IgD-negative memory B cell (primary cell): ENCODE data around the gene CSTF3. TPM values are rescaled to one million over a fixed set of nuclear protein-coding genes. Genes with fewer than 3 reads are reported as not detected.

Experiments used
- H3K27ac Mint-ChIP-seq, 3 donors: one replicate each; pipeline ENCODE4 v1.8.0; 2020 to 2022; ENCODE audit warnings: mild to moderate bottlenecking in 3 of 3, mixed read lengths in 3 of 3, moderate library complexity in 1 of 3
- H3K27me3 Mint-ChIP-seq: one replicate; pipeline ENCODE4 v1.8.0; 2021; ENCODE audit warnings: mixed read lengths
- H3K36me3 Mint-ChIP-seq: one replicate; pipeline ENCODE4 v1.8.0; 2020; ENCODE audit warnings: mild to moderate bottlenecking, mixed read lengths
- H3K4me1 Mint-ChIP-seq, 3 donors: one replicate each; pipeline ENCODE4 v1.8.0; 2020 to 2022; ENCODE audit warnings: mixed read lengths in 3 of 3, mild to moderate bottlenecking in 1 of 3
- H3K4me3 Mint-ChIP-seq, 4 donors: one replicate each; pipeline ENCODE4 v1.8.0; 2020 to 2022; ENCODE audit warnings: mild to moderate bottlenecking in 4 of 4, mixed read lengths in 4 of 4, moderate library complexity in 3 of 4
- H3K9me3 Mint-ChIP-seq, 3 donors: one replicate each; pipeline ENCODE4 v1.8.0; 2020 to 2021; ENCODE audit warnings: mixed read lengths in 3 of 3, mild to moderate bottlenecking in 1 of 3
- polyA plus RNA-seq: library from polyadenylated mRNA; unstranded; fragments of 300-500 nt; fragmentation: Illumina TruSeq; gene quantifications from one replicate; pipeline ENCODE4 v1.2.3, GENCODE V29; 2021

The CSTF3 gene
- polyA plus RNA-seq, 1 donor from 2014 or later, result 10.9 TPM

GRCh38 chr11:33083918-33084317 lies 77.4 kb downstream of the CSTF3 start:
- no peak overlapping the region for H3K27ac Mint-ChIP-seq
- H3K27me3 Mint-ChIP-seq, result no peaks in the 10 kb centered on the region
- H3K4me1 Mint-ChIP-seq, result no peaks in the 10 kb centered on the region
- peaks cover 5% of the 10 kb centered on the region for H3K36me3 Mint-ChIP-seq
- no peak overlapping the region for H3K4me3 Mint-ChIP-seq
- H3K9me3 Mint-ChIP-seq, result no peaks in the 10 kb centered on the region

DNA sequence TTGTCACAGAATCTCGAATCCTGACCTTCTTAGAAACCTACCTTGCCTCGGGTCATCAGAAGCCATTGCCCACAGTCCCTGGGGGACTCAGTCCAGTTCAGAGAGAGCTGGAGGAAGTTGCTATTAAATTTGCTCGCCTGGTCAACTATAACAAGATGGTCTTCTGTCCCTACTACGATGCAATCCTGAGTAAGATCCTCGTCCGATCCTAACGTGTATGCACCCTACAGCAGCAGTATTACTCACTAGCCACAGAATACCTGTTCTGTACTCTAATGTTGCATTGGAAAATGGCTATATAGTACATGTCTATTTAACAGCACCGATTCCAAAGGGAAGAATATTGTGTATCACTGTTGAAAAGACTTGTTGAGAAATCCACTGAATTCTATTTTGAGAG lies 88.8 kb downstream of the CSTF3 start:
- Mint-ChIP-seq H3K27ac (no peak overlapping the region), H3K36me3 (peaks cover 25% of the 10 kb centered on the region)

GRCh38 chr11:33068611-33069340 lies 92.5 kb downstream of the CSTF3 start:
- Mint-ChIP-seq H3K27ac (no peak overlapping the region), H3K4me1 (peaks cover 7 to 13% (median 7%) of the 10 kb centered on the region in 3 donors), H3K9me3 (no peaks in the 10 kb centered on the region), H3K36me3 (peaks cover 16% of the 10 kb centered on the region), H3K4me3 (no peak overlapping the region), H3K27me3 (no peaks in the 10 kb centered on the region)

More for the DNA sequence above, 88.8 kb downstream of the CSTF3 start:
- Mint-ChIP-seq H3K4me1 (no peaks in the 10 kb centered on the region), H3K4me3 (no peak overlapping the region), H3K9me3 (no peaks in the 10 kb centered on the region), H3K27me3 (no peaks in the 10 kb centered on the region)

DNA sequence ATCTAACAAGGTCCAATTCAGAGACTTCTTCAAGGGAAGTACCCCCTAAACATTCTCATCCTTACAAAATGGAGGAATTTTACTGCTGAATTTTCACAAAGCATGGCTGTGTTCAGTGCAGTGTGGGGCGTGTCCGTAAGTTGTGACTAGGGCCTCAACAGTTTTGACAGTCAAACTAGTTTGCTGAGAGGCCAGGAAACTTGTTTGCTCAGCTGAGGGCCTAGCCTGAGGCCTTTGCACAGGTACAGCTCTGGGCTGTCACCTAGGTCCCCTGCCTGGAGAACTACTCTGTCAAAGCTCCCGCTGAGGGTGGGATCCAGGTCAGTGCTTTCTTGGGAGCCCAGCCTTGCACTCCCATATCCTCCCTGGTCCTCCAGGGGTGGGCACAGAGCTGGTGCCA lies 94.0 kb downstream of the CSTF3 start:
- peaks cover 10% of the 10 kb centered on the region for H3K36me3 Mint-ChIP-seq
- no peaks in the 10 kb centered on the region for H3K9me3 Mint-ChIP-seq
- no peak overlapping the region for H3K4me3 Mint-ChIP-seq

DNA sequence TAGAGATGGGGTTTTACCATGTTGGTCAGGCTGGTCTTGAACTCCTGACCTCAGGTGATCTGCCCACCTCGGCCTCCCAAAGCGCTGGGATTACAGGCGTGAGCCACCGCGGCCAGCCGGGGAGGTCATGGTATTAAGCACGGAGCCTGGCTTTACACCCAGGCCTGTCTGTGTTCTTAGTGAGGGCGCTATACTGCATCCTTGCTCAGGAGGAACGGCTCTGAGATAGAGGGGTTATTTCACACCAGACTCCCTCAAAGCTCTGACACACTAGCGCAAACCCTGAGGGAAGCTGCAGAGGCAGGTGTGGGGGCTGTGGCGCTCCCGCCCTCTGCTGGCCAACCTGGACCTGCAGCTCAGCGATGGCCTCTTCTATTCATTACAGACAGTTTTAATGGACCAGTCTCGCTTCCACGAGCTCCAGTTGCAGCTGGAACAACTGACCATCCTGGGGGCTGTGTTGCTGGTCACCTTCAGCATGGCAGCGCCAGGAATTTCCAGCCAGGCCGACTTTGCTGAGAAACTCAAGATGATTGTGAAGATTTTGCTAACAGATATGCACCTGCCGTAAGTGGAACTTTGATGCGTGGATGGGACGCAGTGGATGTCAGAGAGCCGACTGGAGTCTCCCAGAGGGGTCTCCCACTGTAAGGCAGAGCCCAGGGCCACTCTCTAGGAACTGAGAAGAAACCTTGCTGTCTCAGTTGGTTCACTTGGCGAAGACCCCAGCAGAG lies 95.7 kb downstream of the CSTF3 start:
- H3K27ac Mint-ChIP-seq, result peak overlapping the region in 1 of 3 donors; percentile 35
- H3K9me3 Mint-ChIP-seq, result no peaks in the 10 kb centered on the region
- peaks cover 7 to 19% (median 13%) of the 10 kb centered on the region in 3 donors for H3K4me1 Mint-ChIP-seq
- H3K4me3 Mint-ChIP-seq, result peak overlapping the region in 1 of 4 donors; percentile 43
- H3K36me3 Mint-ChIP-seq, result peaks cover 6% of the 10 kb centered on the region
- no peaks in the 10 kb centered on the region for H3K27me3 Mint-ChIP-seq

More for the DNA sequence above, 94.0 kb downstream of the CSTF3 start:
- no peaks in the 10 kb centered on the region for H3K27me3 Mint-ChIP-seq
- H3K27ac Mint-ChIP-seq, result no peak overlapping the region
- H3K4me1 Mint-ChIP-seq, result peaks cover 7 to 19% (median 13%) of the 10 kb centered on the region in 3 donors

DNA sequence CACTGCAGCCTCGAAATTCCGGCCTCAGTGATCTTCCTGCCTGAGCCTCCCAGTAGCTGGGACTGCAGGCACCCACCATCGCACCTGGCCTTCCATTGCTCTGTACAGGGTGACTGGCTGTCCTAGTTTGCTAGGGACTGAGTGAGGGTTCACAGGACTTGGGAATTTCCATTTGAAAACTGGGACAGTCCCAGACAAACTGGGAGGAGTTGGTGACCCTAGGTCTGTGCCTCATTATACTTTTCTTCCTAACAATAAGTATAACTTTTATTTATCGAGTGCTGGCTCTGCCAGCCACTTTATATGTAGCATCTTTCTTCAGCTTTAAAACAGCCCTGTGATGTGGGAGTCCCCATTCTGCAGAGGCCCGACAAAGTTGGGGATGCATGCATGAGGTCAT lies 96.4 kb downstream of the CSTF3 start:
- Mint-ChIP-seq H3K4me1 (peaks cover 7 to 19% (median 13%) of the 10 kb centered on the region in 3 donors), H3K4me3 (peak overlapping the region in 2 of 4 donors; percentile 30 to 78), H3K27ac (no peak overlapping the region), H3K36me3 (peaks cover 6% of the 10 kb centered on the region), H3K27me3 (no peaks in the 10 kb centered on the region), H3K9me3 (no peaks in the 10 kb centered on the region)

GRCh38 chr11:33064033-33064825 lies 97.1 kb downstream of the CSTF3 start:
- H3K36me3 Mint-ChIP-seq, result peaks cover 6% of the 10 kb centered on the region
- H3K4me3 Mint-ChIP-seq, result peak overlapping the region in 1 of 4 donors; percentile 78
- H3K27me3 Mint-ChIP-seq, result no peaks in the 10 kb centered on the region
- H3K27ac Mint-ChIP-seq, result peak overlapping the region in 1 of 3 donors; percentile 64
- no peaks in the 10 kb centered on the region for H3K9me3 Mint-ChIP-seq
- peaks cover 7 to 19% (median 13%) of the 10 kb centered on the region in 3 donors for H3K4me1 Mint-ChIP-seq

GRCh38 chr11:33063326-33063881 lies 97.9 kb downstream of the CSTF3 start:
- peaks cover 6% of the 10 kb centered on the region for H3K36me3 Mint-ChIP-seq
- no peak overlapping the region for H3K4me3 Mint-ChIP-seq
- H3K27me3 Mint-ChIP-seq, result no peaks in the 10 kb centered on the region
- no peaks in the 10 kb centered on the region for H3K9me3 Mint-ChIP-seq
- no peak overlapping the region for H3K27ac Mint-ChIP-seq
- peaks cover 7 to 19% (median 13%) of the 10 kb centered on the region in 3 donors for H3K4me1 Mint-ChIP-seq

GRCh38 chr11:33062137-33062536 lies 99.1 kb downstream of the CSTF3 start:
- Mint-ChIP-seq H3K36me3 (peaks cover 6% of the 10 kb centered on the region), H3K27me3 (no peaks in the 10 kb centered on the region), H3K27ac (no peak overlapping the region), H3K4me3 (no peak overlapping the region), H3K9me3 (no peaks in the 10 kb centered on the region), H3K4me1 (peaks cover 7 to 19% (median 13%) of the 10 kb centered on the region in 3 donors)

GRCh38 chr11:33060271-33060670 lies 101.0 kb downstream of the CSTF3 start:
- Mint-ChIP-seq H3K27me3 (no peaks in the 10 kb centered on the region), H3K27ac (peak overlapping the region in 1 of 3 donors; percentile 62), H3K36me3 (peaks cover 6% of the 10 kb centered on the region), H3K4me3 (peak overlapping the region in 1 of 4 donors; percentile 54), H3K4me1 (peaks cover 7 to 15% (median 13%) of the 10 kb centered on the region in 3 donors), H3K9me3 (no peaks in the 10 kb centered on the region)

DNA sequence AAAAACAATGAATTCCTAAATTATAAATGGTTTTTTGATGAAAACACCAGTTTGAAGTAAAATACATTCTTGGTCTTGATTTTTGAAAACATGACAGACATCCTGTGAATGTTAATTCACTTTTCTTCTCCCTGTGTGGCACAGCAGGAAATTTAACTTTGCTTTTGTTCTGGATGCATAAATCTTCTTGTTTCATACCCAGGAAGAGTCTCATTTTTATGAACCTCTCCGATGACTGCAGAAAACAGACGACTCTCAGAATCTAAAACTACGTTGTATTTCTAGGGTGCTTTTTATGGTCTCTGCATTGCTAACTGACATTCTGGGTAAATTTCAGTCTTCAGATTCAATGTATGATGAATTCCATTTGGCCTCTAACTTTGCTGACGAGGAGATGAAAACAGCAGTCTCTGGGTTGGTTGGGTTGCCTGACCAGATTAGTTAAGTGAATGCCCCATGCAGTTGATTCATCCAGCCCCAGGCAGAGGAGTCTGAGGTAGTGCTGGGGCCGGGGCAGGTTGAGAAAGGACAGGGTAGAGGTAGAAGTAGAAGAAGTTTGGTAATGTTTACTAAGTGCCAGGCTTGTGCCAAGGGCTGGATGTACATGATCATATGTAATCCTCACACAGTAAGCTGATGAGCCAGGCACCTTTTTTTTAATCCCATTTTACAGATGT lies 101.8 kb downstream of the CSTF3 start:
- Mint-ChIP-seq H3K27me3 (no peaks in the 10 kb centered on the region), H3K36me3 (peaks cover 6% of the 10 kb centered on the region), H3K27ac (peak overlapping the region in 1 of 3 donors; percentile 62), H3K4me3 (no peak overlapping the region), H3K9me3 (no peaks in the 10 kb centered on the region), H3K4me1 (peaks cover 3 to 12% (median 10%) of the 10 kb centered on the region in 3 donors)

DNA sequence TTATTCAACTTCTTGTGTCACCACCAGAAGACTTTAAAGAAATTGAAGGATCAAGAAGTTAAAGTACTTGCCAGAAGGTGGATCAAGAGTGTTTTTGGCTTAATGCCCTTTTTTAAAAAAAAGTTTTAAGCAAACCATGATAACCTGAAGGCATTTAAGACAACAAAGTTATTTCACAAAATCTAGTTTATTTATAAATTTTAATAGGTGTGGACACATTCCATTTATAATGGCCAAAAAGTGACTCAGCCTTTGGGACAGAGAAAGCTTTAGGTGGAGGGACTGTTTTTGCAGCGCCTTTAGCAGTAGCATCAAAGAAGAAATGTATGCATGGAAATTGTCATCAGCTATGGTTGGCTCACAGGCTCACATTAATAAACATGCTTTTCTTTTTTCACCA lies 104.0 kb downstream of the CSTF3 start:
- Mint-ChIP-seq H3K4me3 (no peak overlapping the region), H3K9me3 (no peaks in the 10 kb centered on the region), H3K27me3 (no peaks in the 10 kb centered on the region), H3K36me3 (peaks cover 2% of the 10 kb centered on the region), H3K4me1 (no peaks in the 10 kb centered on the region), H3K27ac (no peak overlapping the region)

DNA sequence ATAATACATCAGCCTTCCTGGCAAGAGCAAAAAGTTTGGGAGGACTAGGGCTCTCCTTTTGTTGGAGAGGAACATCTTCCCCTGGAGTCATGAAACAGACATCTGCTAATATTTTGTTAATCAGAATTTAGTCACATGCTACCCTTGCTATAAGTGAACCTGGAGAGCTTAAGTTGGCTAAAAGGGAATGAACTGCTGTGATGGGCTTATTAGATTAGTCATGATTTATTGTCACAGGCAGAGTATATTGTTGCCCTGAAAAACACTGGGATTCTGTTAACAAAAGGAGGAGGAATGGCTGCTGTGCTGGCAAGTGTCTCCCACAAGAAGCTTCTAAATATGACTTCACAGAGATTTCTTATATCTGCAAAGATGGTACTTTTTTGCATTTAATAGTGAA lies 105.9 kb downstream of the CSTF3 start:
- no peaks in the 10 kb centered on the region for H3K27me3 Mint-ChIP-seq
- H3K9me3 Mint-ChIP-seq, result no peaks in the 10 kb centered on the region
- H3K4me1 Mint-ChIP-seq, result no peaks in the 10 kb centered on the region
- H3K4me3 Mint-ChIP-seq, result no peak overlapping the region
- H3K36me3 Mint-ChIP-seq, result peaks cover 2% of the 10 kb centered on the region
- H3K27ac Mint-ChIP-seq, result peak overlapping the region in 1 of 3 donors; percentile 9

DNA sequence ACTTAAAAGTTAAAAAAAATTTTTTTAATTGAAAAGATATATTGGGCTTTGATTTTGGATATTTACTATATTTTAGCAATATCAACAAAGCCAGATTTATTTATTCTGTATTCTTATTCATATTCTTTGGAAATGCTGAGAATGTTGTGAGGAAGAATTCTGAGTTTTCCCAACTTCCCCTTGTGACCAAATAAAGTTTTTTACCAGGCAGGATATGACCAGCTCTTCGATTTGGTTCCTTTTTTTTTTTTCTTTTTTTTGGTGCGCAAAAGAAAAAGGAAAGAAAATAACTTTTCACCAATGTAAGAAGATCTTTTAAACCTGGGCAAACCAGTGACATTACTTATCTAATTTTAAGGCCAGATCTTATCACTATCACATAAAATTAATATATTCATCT lies 109.0 kb downstream of the CSTF3 start:
- Mint-ChIP-seq H3K36me3 (peaks cover 8% of the 10 kb centered on the region), H3K4me3 (peak overlapping the region in 1 of 4 donors; percentile 49), H3K27ac (no peak overlapping the region), H3K4me1 (no peaks in the 10 kb centered on the region), H3K9me3 (no peaks in the 10 kb centered on the region), H3K27me3 (no peaks in the 10 kb centered on the region)
